PC-3 (cell line): Measurements from ENCODE around the gene GPR132. TPM values are rescaled to one million over a fixed set of nuclear protein-coding genes. Genes with fewer than 3 reads are reported as not detected.
A peak's percentile ranks its signal among the peaks of the same experiment; 100 is the strongest.

Experiments
- ATAC-seq: fragments of 200-7000 bp; cut with Tn5 transposase; 2 replicates; pipeline ENCODE4 v1.9.1; 2020; ENCODE audit warnings: mild to moderate bottlenecking, moderate library complexity
- BruUV-seq: library from RNA; stranded (reverse); fragments of 400-500 nt; replicated peaks from 2 replicates; lab custom pipeline; 2021; lab: Mats Ljungman, UMichigan
- CTCF ChIA-PET: fragments of 300-600 bp; sonication (Branson Sonifier 250); formaldehyde crosslinking; loops from one replicate; lab custom pipeline; 2022; ENCODE audit warnings: antibody characterized with exemption; lab: Charles Lee
- POLR2A ChIA-PET: fragments of 300-600 bp; sonication (Branson Sonifier 250); formaldehyde crosslinking; loops from one replicate; lab custom pipeline; 2022; ENCODE audit warnings: antibody characterized with exemption; ENCODE audit not compliant: unreplicated experiment; lab: Charles Lee
- DNase-seq: peaks from one replicate; pipeline ENCODE4 v3.0.0-alpha.2; 2015
- H2AFZ ChIP-seq: fragments of 300-600 bp; sonication (generic); 2 replicates; pipeline ENCODE4 v1.6.0; 2016; ENCODE audit warnings: antibody characterized with exemption, low read length
- H3F3A ChIP-seq: fragments of 300-600 bp; sonication (generic); one replicate; pipeline ENCODE4 v1.6.0; 2017; ENCODE audit warnings: antibody characterized with exemption, low read length, control low read depth, mild to moderate bottlenecking; ENCODE audit not compliant: unreplicated experiment
- H3K27ac ChIP-seq: fragments of 300-600 bp; sonication (generic); 2 replicates; pipeline ENCODE4 v1.5.1; 2016; ENCODE audit warnings: mild to moderate bottlenecking, low read length
- H3K27me3 ChIP-seq: fragments of 300-600 bp; sonication (generic); 2 replicates; pipeline ENCODE4 v1.6.1; 2016; ENCODE audit warnings: low read length, mixed read lengths
- H3K36me3 ChIP-seq: fragments of 300-600 bp; sonication (generic); 2 replicates; pipeline ENCODE4 v1.6.1; 2016; ENCODE audit warnings: low read depth, mixed run types, low read length, mixed read lengths
- H3K4me1 ChIP-seq: fragments of 300-600 bp; sonication (generic); 2 replicates; pipeline ENCODE4 v1.5.1; 2016; ENCODE audit warnings: low read length; ENCODE audit not compliant: insufficient read depth
- H3K4me2 ChIP-seq: fragments of 300-600 bp; sonication (generic); 2 replicates; pipeline ENCODE4 v1.6.0; 2016; ENCODE audit warnings: low read length
- H3K4me3 ChIP-seq: fragments of 300-600 bp; sonication (generic); 2 replicates; pipeline ENCODE4 v1.5.1; 2016; ENCODE audit warnings: mild to moderate bottlenecking, low read length, mixed read lengths
- H3K79me2 ChIP-seq: fragments of 300-600 bp; sonication (generic); 2 replicates; pipeline ENCODE4 v1.6.1; 2017; ENCODE audit warnings: low read length, mixed read lengths
- H3K9ac ChIP-seq: fragments of 300-600 bp; sonication (generic); 2 replicates; pipeline ENCODE4 v1.6.0; 2016; ENCODE audit warnings: mild to moderate bottlenecking, low read length
- H3K9me2 ChIP-seq: fragments of 300-600 bp; sonication (generic); replicated peaks from 2 replicates; pipeline ENCODE4 v1.6.1; 2016; ENCODE audit warnings: mixed run types, low read length, mixed read lengths
- H3K9me3 ChIP-seq: fragments of 300-600 bp; sonication (generic); 2 replicates; pipeline ENCODE4 v1.6.1; 2016; ENCODE audit warnings: low read length, mixed read lengths
- H4K20me1 ChIP-seq: fragments of 300-600 bp; sonication (generic); 2 replicates; pipeline ENCODE4 v1.6.1; 2016; ENCODE audit warnings: low read length, mixed read lengths
- EZH2 ChIP-seq: fragments of 300-600 bp; sonication (generic); IDR thresholded peaks from one replicate; pipeline ENCODE4 v1.6.1; 2017; ENCODE audit warnings: antibody characterized with exemption, mild to moderate bottlenecking, low read length; ENCODE audit not compliant: unreplicated experiment
- EZH2phosphoT487 ChIP-seq: fragments of 300-600 bp; sonication (generic); IDR thresholded peaks from 2 replicates; pipeline ENCODE4 v1.6.1; 2018; ENCODE audit warnings: mild to moderate bottlenecking, antibody characterized with exemption, low read length, borderline replicate concordance
- intact Hi-C: fragments of 100-400 bp; cut with micrococcal nuclease; formaldehyde crosslinking; loops from 2 replicates; pipeline ENCODE4 v1.9.0; 2023
- total RNA-seq: library from RNA; depleted of rRNA; stranded (reverse); fragments of >200 nt; gene quantifications from 2 replicates; pipeline ENCODE4 v1.2.3, GENCODE V29; 2014
- TF ChIP-seq, protein P1 (sequence below): fragments of 300-600 bp; sonication (generic); conservative IDR thresholded peaks from 2 replicates; pipeline ENCODE4 v1.5.1; 2017; ENCODE audit warnings: antibody characterized with exemption, low read depth, mild to moderate bottlenecking, low read length

GPR132 gene
- total RNA-seq, 1 experiment from 2014 or later, result 0.04 TPM

DNA sequence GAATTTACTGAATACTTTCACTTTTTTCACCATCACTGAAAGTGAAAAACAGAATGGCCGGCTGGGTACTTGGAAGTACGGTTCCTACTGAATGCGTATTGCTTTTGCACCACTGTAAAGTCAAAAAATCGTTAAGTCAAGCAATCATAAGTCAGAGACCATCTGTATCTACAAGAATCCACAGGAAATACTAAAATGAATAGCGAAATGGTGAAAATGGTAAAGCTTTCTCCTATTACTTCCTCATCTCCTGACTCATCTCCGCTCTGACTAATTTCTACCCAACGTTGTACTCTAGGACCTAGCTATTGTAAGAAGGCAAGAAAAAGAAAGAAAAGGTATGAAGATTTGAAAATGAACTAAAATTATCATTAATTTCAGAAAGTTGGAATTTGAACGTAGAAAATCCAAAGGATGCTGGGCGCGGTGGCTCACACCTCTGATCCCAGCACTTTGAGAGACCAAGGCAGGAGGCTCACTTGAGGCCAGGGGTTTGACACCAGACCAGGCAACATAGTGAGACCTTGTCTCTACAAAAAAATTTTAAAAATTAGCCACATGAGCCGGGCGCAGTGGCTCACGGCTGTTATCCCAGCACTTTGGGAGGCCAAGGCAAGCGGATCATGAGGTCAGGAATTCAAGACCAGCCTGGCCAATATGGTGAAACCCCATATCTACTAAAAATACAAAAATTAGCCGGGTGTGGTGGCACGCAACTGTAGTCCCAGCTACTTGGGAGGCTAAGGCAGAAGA lies 39.0 kb downstream of the GPR132 start:
- Histone ChIP-seq H4K20me1 (no peaks in the 10 kb centered on the region), H2AFZ (no peak overlapping the region), H3K4me1 (peaks cover 67% of the 10 kb centered on the region), H3K9ac (peak overlapping the region; percentile 85), H3K4me2 (peak overlapping the region; percentile 71), H3K27ac (peak overlapping the region; percentile 98), H3K27me3 (no peaks in the 10 kb centered on the region), H3F3A (peaks cover 38% of the 10 kb centered on the region), H3K9me2 (no peaks in the 10 kb centered on the region), H3K9me3 (no peaks in the 10 kb centered on the region), H3K79me2 (peaks cover 17% of the 10 kb centered on the region), H3K36me3 (no peaks in the 10 kb centered on the region), H3K4me3 (peak overlapping the region; percentile 23; the same call in 1 of the 2 replicates)
- peak; percentile 21 for ATAC-seq
- intact Hi-C loops, result no loop called here
- CTCF ChIA-PET, result interaction anchor here (0.6 to 0.9 kb wide), 2 partner anchors 51 to 52 kb away, joined by 3 read pairs; no protein-coding TSS in a partner anchor
- POLR2A ChIA-PET, result interaction anchor here (0.7 to 1.0 kb wide), 2 partner anchors 47 to 53 kb away, joined by 3 to 4 read pairs; no protein-coding TSS in a partner anchor
- TF ChIP-seq, protein P1, sequence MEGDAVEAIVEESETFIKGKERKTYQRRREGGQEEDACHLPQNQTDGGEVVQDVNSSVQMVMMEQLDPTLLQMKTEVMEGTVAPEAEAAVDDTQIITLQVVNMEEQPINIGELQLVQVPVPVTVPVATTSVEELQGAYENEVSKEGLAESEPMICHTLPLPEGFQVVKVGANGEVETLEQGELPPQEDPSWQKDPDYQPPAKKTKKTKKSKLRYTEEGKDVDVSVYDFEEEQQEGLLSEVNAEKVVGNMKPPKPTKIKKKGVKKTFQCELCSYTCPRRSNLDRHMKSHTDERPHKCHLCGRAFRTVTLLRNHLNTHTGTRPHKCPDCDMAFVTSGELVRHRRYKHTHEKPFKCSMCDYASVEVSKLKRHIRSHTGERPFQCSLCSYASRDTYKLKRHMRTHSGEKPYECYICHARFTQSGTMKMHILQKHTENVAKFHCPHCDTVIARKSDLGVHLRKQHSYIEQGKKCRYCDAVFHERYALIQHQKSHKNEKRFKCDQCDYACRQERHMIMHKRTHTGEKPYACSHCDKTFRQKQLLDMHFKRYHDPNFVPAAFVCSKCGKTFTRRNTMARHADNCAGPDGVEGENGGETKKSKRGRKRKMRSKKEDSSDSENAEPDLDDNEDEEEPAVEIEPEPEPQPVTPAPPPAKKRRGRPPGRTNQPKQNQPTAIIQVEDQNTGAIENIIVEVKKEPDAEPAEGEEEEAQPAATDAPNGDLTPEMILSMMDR, result no peak
- TF ChIP-seq EZH2phosphoT487 (no peak), EZH2 (no peak)
- BruUV-seq, result no TSS peak
- DNase-seq, result peak; percentile 94

DNA sequence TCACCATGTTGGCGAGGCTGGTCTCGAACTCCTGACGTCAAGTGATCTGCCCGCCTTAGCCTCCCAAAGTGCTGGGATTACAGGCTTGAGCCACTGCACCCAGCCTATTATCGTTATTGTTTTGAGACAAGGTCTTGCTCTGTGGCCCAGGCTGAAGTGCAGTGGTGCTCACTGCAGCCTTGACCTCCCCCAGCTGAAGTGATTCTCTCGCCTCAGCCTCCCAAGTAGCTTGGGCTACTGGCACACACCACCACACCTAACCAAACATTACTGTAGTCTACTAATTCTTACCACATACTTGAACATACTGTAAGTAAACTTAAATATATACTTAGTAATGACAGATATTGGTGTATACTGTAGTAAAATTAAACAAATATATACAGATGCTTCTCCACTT lies 39.8 kb downstream of the GPR132 start:
- Histone ChIP-seq H3K4me2 (peak overlapping the region; percentile 63), H3K27ac (peak overlapping the region; percentile 98), H3K4me1 (peaks cover 67% of the 10 kb centered on the region), H4K20me1 (no peaks in the 10 kb centered on the region), H3K9me2 (no peaks in the 10 kb centered on the region), H3K36me3 (no peaks in the 10 kb centered on the region), H3K9me3 (no peaks in the 10 kb centered on the region), H3K9ac (peak overlapping the region; percentile 85), H3K79me2 (peaks cover 21% of the 10 kb centered on the region), H2AFZ (no peak overlapping the region), H3K27me3 (no peaks in the 10 kb centered on the region), H3F3A (peaks cover 38% of the 10 kb centered on the region), H3K4me3 (peak overlapping the region; percentile 23; the same call in 1 of the 2 replicates)
- TSS peak; percentile 4 for BruUV-seq
- ATAC-seq, result no peak
- peak; percentile 19 for DNase-seq
- ChIA-PET CTCF (no interaction called here), POLR2A (interaction anchor here (0.5 to 1.2 kb wide), 2 partner anchors 40 to 53 kb away, joined by 6 to 8 read pairs; partner anchors contain the start of gene CLBA1)
- intact Hi-C loops, result no loop called here
- TF ChIP-seq EZH2 (no peak), EZH2phosphoT487 (no peak)
- TF ChIP-seq, protein P1, result no peak
